ENCODE data around the gene SMOC2.

GRCh38 chr6:168708526-168708925, 267.5 kb downstream of the SMOC2 start:
- TF ChIP-seq CTCF (IDR thresholded peaks at IDR 0.05), result no peak
- no peak for TF ChIP-seq POLR2A (IDR thresholded peaks at IDR 0.05)

All from thyroid gland (tissue), 4 donors.